H9 (cell line): ENCODE results near the gene CLK2. TPM values are rescaled to one million over a fixed set of nuclear protein-coding genes. Genes with fewer than 3 reads are reported as not detected.
"Not testable (repeated sequence)": the region's sequence is repeated elsewhere in the genome, so short reads cannot be mapped to it uniquely, and the experiment has no call there.

Experiments used
- DNase-seq: peaks from one replicate; pipeline ENCODE4 v3.0.0-alpha.2; 2017
- H2AFZ ChIP-seq: one replicate; pipeline ENCODE4 v1.6.1; 2013; ENCODE audit warnings: mild to moderate bottlenecking, low read length, control low read depth, moderate library complexity
- H2AK5ac ChIP-seq: 2 replicates; pipeline ENCODE4 v1.6.1; 2013; ENCODE audit warnings: low read length, control low read depth, mixed read lengths; ENCODE audit not compliant: insufficient read length
- H2BK120ac ChIP-seq: one replicate; pipeline ENCODE4 v1.6.1; 2013; ENCODE audit warnings: low read depth, mild to moderate bottlenecking, low read length, control low read depth, inconsistent platforms; ENCODE audit not compliant: poor library complexity, severe bottlenecking
- H2BK12ac ChIP-seq: 2 replicates; pipeline ENCODE4 v1.6.1; 2013; ENCODE audit warnings: low read length, control low read depth, mixed read lengths, low read depth; ENCODE audit not compliant: insufficient read length
- H2BK15ac ChIP-seq: 2 replicates; pipeline ENCODE4 v1.6.1; 2013; ENCODE audit warnings: low read depth, low read length, control low read depth
- H2BK20ac ChIP-seq: one replicate; pipeline ENCODE4 v1.6.1; 2013; ENCODE audit warnings: low read depth, mild to moderate bottlenecking, low read length, control low read depth, inconsistent platforms; ENCODE audit not compliant: poor library complexity, severe bottlenecking
- H2BK5ac ChIP-seq: 2 replicates; pipeline ENCODE4 v1.6.1; 2013; ENCODE audit warnings: low read length, control low read depth, mixed read lengths; ENCODE audit not compliant: insufficient read length
- H3K14ac ChIP-seq: 2 replicates; pipeline ENCODE4 v1.6.1; 2013; ENCODE audit warnings: low read length, control low read depth; ENCODE audit not compliant: insufficient read depth
- H3K18ac ChIP-seq: 2 replicates; pipeline ENCODE4 v1.6.1; 2013; ENCODE audit warnings: low read depth, mild to moderate bottlenecking, mixed read lengths, low read length, control low read depth; ENCODE audit not compliant: insufficient read length
- H3K23ac ChIP-seq: 2 replicates; pipeline ENCODE4 v1.6.1; 2013; ENCODE audit warnings: low read length, control low read depth, mixed read lengths, low read depth; ENCODE audit not compliant: insufficient read length
- H3K23me2 ChIP-seq: 2 replicates; pipeline ENCODE4 v1.6.1; 2013; ENCODE audit warnings: low read depth, mild to moderate bottlenecking, mixed read lengths, low read length, control low read depth; ENCODE audit not compliant: insufficient read length, poor library complexity, severe bottlenecking
- H3K27ac ChIP-seq: 2 replicates; pipeline ENCODE4 v1.5.1; 2013; ENCODE audit warnings: low read length, control low read depth, mixed read lengths, low read depth; ENCODE audit not compliant: insufficient read length
- H3K27me3 ChIP-seq: 2 replicates; pipeline ENCODE4 v1.6.1; 2013; ENCODE audit warnings: low read length, control low read depth, inconsistent platforms; ENCODE audit not compliant: insufficient read depth
- H3K4ac ChIP-seq: 2 replicates; pipeline ENCODE4 v1.6.1; 2013; ENCODE audit warnings: low read depth, mild to moderate bottlenecking, control low read depth, inconsistent platforms, low read length, moderate library complexity
- H3K4me1 ChIP-seq: 2 replicates; pipeline ENCODE4 v1.6.1; 2013; ENCODE audit warnings: low read length, control low read depth, inconsistent platforms; ENCODE audit not compliant: insufficient read depth
- H3K4me2 ChIP-seq: 2 replicates; pipeline ENCODE4 v1.6.1; 2013; ENCODE audit warnings: low read length, control low read depth, mixed read lengths; ENCODE audit not compliant: insufficient read length, insufficient read depth
- H3K56ac ChIP-seq: 2 replicates; pipeline ENCODE4 v1.6.1; 2013; ENCODE audit warnings: low read depth, mild to moderate bottlenecking, mixed read lengths, low read length, control low read depth; ENCODE audit not compliant: insufficient read length
- H3K79me1 ChIP-seq: 2 replicates; pipeline ENCODE4 v1.6.1; 2013; ENCODE audit warnings: low read depth, mild to moderate bottlenecking, moderate library complexity, low read length, control low read depth, inconsistent platforms; ENCODE audit not compliant: insufficient read depth, poor library complexity, severe bottlenecking
- H3K79me2 ChIP-seq: 2 replicates; pipeline ENCODE4 v1.6.1; 2013; ENCODE audit warnings: low read length, control low read depth, inconsistent platforms; ENCODE audit not compliant: insufficient read depth
- H3K9ac ChIP-seq: 2 replicates; pipeline ENCODE4 v1.6.1; 2013; ENCODE audit warnings: low read length, control low read depth, mixed read lengths; ENCODE audit not compliant: insufficient read length; ENCODE audit errors: extremely low read depth
- H3K9me3 ChIP-seq: one replicate; pipeline ENCODE4 v1.6.1; 2013; ENCODE audit warnings: low read depth, low read length, inconsistent platforms; ENCODE audit not compliant: control insufficient read depth
- H3T11ph ChIP-seq: one replicate; pipeline ENCODE4 v1.6.1; 2013; ENCODE audit warnings: mild to moderate bottlenecking, low read length, control low read depth, inconsistent platforms
- H4K20me1 ChIP-seq: one replicate; pipeline ENCODE4 v1.6.1; 2013; ENCODE audit not compliant: control insufficient read depth, insufficient read length, insufficient read depth
- H4K5ac ChIP-seq: 2 replicates; pipeline ENCODE4 v1.6.1; 2013; ENCODE audit warnings: low read depth, mild to moderate bottlenecking, mixed read lengths, low read length, control low read depth; ENCODE audit not compliant: insufficient read length
- H4K8ac ChIP-seq: replicated peaks from 2 replicates; pipeline ENCODE4 v1.6.1; 2013; ENCODE audit warnings: low read length, control low read depth, mixed read lengths, low read depth; ENCODE audit not compliant: insufficient read length
- H4K91ac ChIP-seq: 2 replicates; pipeline ENCODE4 v1.6.1; 2013; ENCODE audit warnings: low read depth, mild to moderate bottlenecking, moderate library complexity, mixed read lengths, low read length, control low read depth; ENCODE audit not compliant: insufficient read length
- H3K27ac Mint-ChIP-seq, 3 experiments: 2 replicates in 2 of 3; 3 replicates in 1 of 3; pipeline ENCODE4 v1.8.0; 2020 to 2021; ENCODE audit warnings: mixed read lengths in 3 of 3, mild to moderate bottlenecking in 1 of 3, moderate library complexity in 1 of 3
- H3K27me3 Mint-ChIP-seq: 2 replicates; pipeline ENCODE4 v1.8.0; 2021; ENCODE audit warnings: low read depth, mild to moderate bottlenecking, moderate library complexity, mixed read lengths
- H3K36me3 Mint-ChIP-seq, 3 experiments: 2 replicates in 2 of 3; 3 replicates in 1 of 3; pipeline ENCODE4 v1.8.0; 2020 to 2021; ENCODE audit warnings: low read depth in 3 of 3, mixed read lengths in 3 of 3; ENCODE audit not compliant: insufficient read depth in 1 of 3
- H3K4me1 Mint-ChIP-seq, 2 experiments: 2 replicates each; pipeline ENCODE4 v1.8.0; 2020; ENCODE audit warnings: mixed read lengths in 2 of 2
- H3K4me3 Mint-ChIP-seq, 2 experiments: 2 replicates in 1 of 2; 3 replicates in 1 of 2; pipeline ENCODE4 v1.8.0; 2020 to 2021; ENCODE audit warnings: mild to moderate bottlenecking in 2 of 2, mixed read lengths in 2 of 2, moderate library complexity in 1 of 2
- H3K9me3 Mint-ChIP-seq, 2 experiments: 2 replicates in 1 of 2; 3 replicates in 1 of 2; pipeline ENCODE4 v1.8.0; 2020; ENCODE audit warnings: mild to moderate bottlenecking in 2 of 2, mixed read lengths in 2 of 2, moderate library complexity in 1 of 2
- WGBS: extraction: QIAGEN DNeasy Blood & Tissue Kit; methylation state at CpG from one replicate; pipeline ENCODE4 v1.1.7; 2013; ENCODE audit warnings: missing lambda C conversion rate, low lambda C conversion rate, mixed read lengths; ENCODE audit not compliant: insufficient read length; ENCODE audit errors: extremely low coverage; 5-methylcytosine and 5-hydroxymethylcytosine counted together
- total RNA-seq: library from RNA; stranded (reverse); gene quantifications from 2 replicates; pipeline ENCODE4 v1.2.1, GENCODE V29; 2021

CLK2 gene
- total RNA-seq, 1 experiment from 2014 or later: 77.5 TPM

- H4K8ac ChIP-seq, H3K27ac Mint-ChIP-seq, H2BK20ac ChIP-seq, H3K27me3 ChIP-seq, H2BK15ac ChIP-seq, DNase-seq, H3K27ac ChIP-seq, H3K4me1 Mint-ChIP-seq, H2BK120ac ChIP-seq, H2AK5ac ChIP-seq, H2BK12ac ChIP-seq, H4K5ac ChIP-seq, H3K79me1 ChIP-seq, H4K20me1 ChIP-seq, H3K4me2 ChIP-seq, H3K9ac ChIP-seq, H3K23ac ChIP-seq, H3K4me3 Mint-ChIP-seq, H3K56ac ChIP-seq, H3K4me1 ChIP-seq, H3K9me3 Mint-ChIP-seq, H3K4ac ChIP-seq, H3T11ph ChIP-seq, H2AFZ ChIP-seq, H3K79me2 ChIP-seq, H3K23me2 ChIP-seq, H3K14ac ChIP-seq, H2BK5ac ChIP-seq, H4K91ac ChIP-seq, H3K18ac ChIP-seq, H3K9me3 ChIP-seq: not testable (repeated sequence)
- Mint-ChIP-seq H3K36me3 (peaks cover 4 to 24% (median 19%) of the 10 kb centered on the region in 3 experiments; a peak in 6 of 7 replicates), H3K27me3 (peaks cover 36% of the 10 kb centered on the region)
- no CpG with 5 or more reads among the region's 5 CpGs for WGBS
Observed at GRCh38 chr1:155233502-155233901, 39.8 kb downstream of the CLK2 start.

- not testable (repeated sequence) for H3T11ph ChIP-seq
Observed at GRCh38 chr1:155232001-155232978, 41.0 kb downstream of the CLK2 start.

More at GRCh38 chr1:155232001-155232978, 41.0 kb downstream of the CLK2 start:
- Mint-ChIP-seq H3K27me3 (peaks cover 39% of the 10 kb centered on the region), H3K36me3 (peaks cover 4 to 17% (median 17%) of the 10 kb centered on the region in 3 experiments; a peak in 6 of 7 replicates), H3K4me1 (peaks cover 10 to 11% of the 10 kb centered on the region in 2 experiments)
- H3K27ac ChIP-seq, H4K91ac ChIP-seq, H3K23ac ChIP-seq, H2BK15ac ChIP-seq, H3K4ac ChIP-seq, H3K79me1 ChIP-seq, H2BK120ac ChIP-seq, H4K20me1 ChIP-seq, H3K4me3 Mint-ChIP-seq, H2BK20ac ChIP-seq, H2BK5ac ChIP-seq, H3K27me3 ChIP-seq, H4K8ac ChIP-seq, H3K23me2 ChIP-seq, H3K4me2 ChIP-seq, H3K14ac ChIP-seq, H3K4me1 ChIP-seq, H3K27ac Mint-ChIP-seq, H3K18ac ChIP-seq, H2AK5ac ChIP-seq, H3K9me3 ChIP-seq, H3K9ac ChIP-seq, H2BK12ac ChIP-seq, H3K79me2 ChIP-seq, H3K9me3 Mint-ChIP-seq, DNase-seq, H3K56ac ChIP-seq, H2AFZ ChIP-seq, H4K5ac ChIP-seq: not testable (repeated sequence)
- WGBS: no CpG with 5 or more reads among the region's 13 CpGs
